GM21390 (cell line): Measurements from ENCODE around the gene FLT4.
"Not testable (repeated sequence)": the region's sequence is repeated elsewhere in the genome, so short reads cannot be mapped to it uniquely, and the experiment has no call there.

Experiments
- ATAC-seq: cut with Tn5 transposase; IDR thresholded peaks from one replicate; pipeline ENCODE4 v1.9.1; 2021; ENCODE audit not compliant: unreplicated experiment

FLT4 gene

GRCh38 chr5:180649297-180650039 lies at the start of gene FLT4:
Gene FLT4 (minus strand): TSS chr5:180649600. CDS start chr5:180649545, 55 bp downstream.
- ATAC-seq = no peak

- no peak for ATAC-seq
Measured at GRCh38 chr5:180699042-180699441, 49.6 kb upstream of the FLT4 start.

- no peak for ATAC-seq
Measured at GRCh38 chr5:180696116-180696515, 46.7 kb upstream of the FLT4 start.

- no peak for ATAC-seq
Measured at GRCh38 chr5:180692429-180692828, 43.0 kb upstream of the FLT4 start.

GRCh38 chr5:180691046-180691445 lies 41.6 kb upstream of the FLT4 start:
- ATAC-seq = no peak

- no peak for ATAC-seq
Measured at GRCh38 chr5:180690562-180690961, 41.2 kb upstream of the FLT4 start.

- no peak for ATAC-seq
Measured at GRCh38 chr5:180689775-180690174, 40.4 kb upstream of the FLT4 start.

GRCh38 chr5:180689071-180689694 lies 39.8 kb upstream of the FLT4 start:
- no peak for ATAC-seq

- no peak for ATAC-seq
Measured at GRCh38 chr5:180688330-180689070, 39.1 kb upstream of the FLT4 start.

GRCh38 chr5:180686799-180687198 lies 37.4 kb upstream of the FLT4 start:
- ATAC-seq = not testable (repeated sequence)

- no peak for ATAC-seq
Measured at GRCh38 chr5:180684623-180685161, 35.3 kb upstream of the FLT4 start.

GRCh38 chr5:180683220-180683922 lies 34.0 kb upstream of the FLT4 start:
- no peak for ATAC-seq

- no peak for ATAC-seq
Measured at GRCh38 chr5:180682560-180682959, 33.2 kb upstream of the FLT4 start.

- not testable (repeated sequence) for ATAC-seq
Measured at GRCh38 chr5:180682008-180682407, 32.6 kb upstream of the FLT4 start.

GRCh38 chr5:180678319-180678718 lies 28.9 kb upstream of the FLT4 start:
- ATAC-seq = not testable (repeated sequence)

- no peak for ATAC-seq
Measured at GRCh38 chr5:180675036-180675635, 25.7 kb upstream of the FLT4 start.

- not testable (repeated sequence) for ATAC-seq
Measured at GRCh38 chr5:180674090-180674475, 24.7 kb upstream of the FLT4 start.

GRCh38 chr5:180673371-180674089 lies 24.1 kb upstream of the FLT4 start:
- no peak for ATAC-seq

- ATAC-seq = not testable (repeated sequence)
Measured at GRCh38 chr5:180671958-180672524, 22.6 kb upstream of the FLT4 start.
